GM23338 (cell line): ENCODE data around the gene SMYD1. TPM values are rescaled to one million over a fixed set of nuclear protein-coding genes. Genes with fewer than 3 reads are reported as not detected.
A peak's percentile ranks its signal among the peaks of the same experiment; 100 is the strongest.

Source experiments
- ATAC-seq: fragments of 200-7000 bp; cut with Tn5 transposase; 3 replicates; pipeline ENCODE4 v1.9.1; 2020
- DNase-seq: peaks from one replicate; pipeline ENCODE4 v3.0.0-alpha.2; 2015; ENCODE audit warnings: low spot score
- H2AFZ ChIP-seq: fragments of 200-600 bp; sonication (generic); 2 replicates; pipeline ENCODE4 v1.8.0; 2016; ENCODE audit warnings: antibody characterized with exemption, mild to moderate bottlenecking, moderate library complexity
- H3F3A ChIP-seq: fragments of 200-600 bp; sonication (generic); replicated peaks from 2 replicates; pipeline ENCODE4 v1.8.0; 2017; ENCODE audit warnings: antibody characterized with exemption, mixed run types, low read depth
- H3K27ac ChIP-seq: fragments of 200-600 bp; sonication (generic); 2 replicates; pipeline ENCODE4 v1.6.1; 2016; ENCODE audit warnings: low read depth
- H3K27me3 ChIP-seq: fragments of 200-600 bp; sonication (generic); 2 replicates; pipeline ENCODE4 v1.8.0; 2016; ENCODE audit warnings: mild to moderate bottlenecking, mixed run types, moderate library complexity; ENCODE audit not compliant: insufficient read depth
- H3K36me3 ChIP-seq: fragments of 200-600 bp; sonication (generic); 2 replicates; pipeline ENCODE4 v1.8.0; 2016; ENCODE audit warnings: mild to moderate bottlenecking; ENCODE audit not compliant: insufficient read depth
- H3K4me1 ChIP-seq: fragments of 200-600 bp; sonication (generic); 2 replicates; pipeline ENCODE4 v1.8.0; 2016; ENCODE audit warnings: mild to moderate bottlenecking, moderate library complexity; ENCODE audit not compliant: insufficient read depth
- H3K4me2 ChIP-seq: fragments of 200-600 bp; sonication (generic); 2 replicates; pipeline ENCODE4 v1.7.1; 2017; ENCODE audit warnings: mixed run types
- H3K4me3 ChIP-seq: fragments of 200-600 bp; sonication (generic); 2 replicates; pipeline ENCODE4 v1.6.1; 2016; ENCODE audit warnings: mixed run types
- H3K79me2 ChIP-seq: fragments of 200-600 bp; sonication (generic); replicated peaks from 2 replicates; pipeline ENCODE4 v1.8.0; 2017; ENCODE audit warnings: mild to moderate bottlenecking; ENCODE audit not compliant: insufficient read depth
- H3K9me2 ChIP-seq: fragments of 200-600 bp; sonication (generic); 2 replicates; pipeline ENCODE4 v1.8.0; 2017; ENCODE audit not compliant: insufficient read depth
- H4K20me1 ChIP-seq: fragments of 200-600 bp; sonication (generic); replicated peaks from 2 replicates; pipeline ENCODE4 v1.8.0; 2017; ENCODE audit warnings: mild to moderate bottlenecking; ENCODE audit not compliant: insufficient read depth
- H3K27ac Mint-ChIP-seq: 2 replicates; pipeline ENCODE4 v1.8.0; 2020; ENCODE audit warnings: inconsistent platforms, mild to moderate bottlenecking, moderate library complexity, mixed read lengths
- H3K27me3 Mint-ChIP-seq: 3 replicates; pipeline ENCODE4 v1.8.0; 2022; ENCODE audit warnings: low read depth, mild to moderate bottlenecking, moderate library complexity, mixed read lengths, inconsistent platforms; ENCODE audit not compliant: insufficient read depth, poor library complexity
- H3K36me3 Mint-ChIP-seq: 3 replicates; pipeline ENCODE4 v1.8.0; 2021; ENCODE audit warnings: low read depth, mild to moderate bottlenecking, inconsistent platforms, moderate library complexity, mixed read lengths
- H3K4me1 Mint-ChIP-seq: 3 replicates; pipeline ENCODE4 v1.8.0; 2020; ENCODE audit warnings: mild to moderate bottlenecking, inconsistent platforms, mixed read lengths
- H3K4me3 Mint-ChIP-seq: 3 replicates; pipeline ENCODE4 v1.8.0; 2021; ENCODE audit warnings: moderate library complexity, mild to moderate bottlenecking, inconsistent platforms, mixed read lengths
- H3K9me3 Mint-ChIP-seq: 3 replicates; pipeline ENCODE4 v1.8.0; 2020; ENCODE audit warnings: moderate library complexity, mild to moderate bottlenecking, inconsistent platforms, mixed read lengths
- CREB1 ChIP-seq: fragments of 250-450 bp; sonication (Bioruptor Pico); IDR thresholded peaks from 2 replicates; pipeline ENCODE4 v1.5.0; 2020; ENCODE audit warnings: low read depth, mild to moderate bottlenecking, moderate library complexity
- ETS1 ChIP-seq: IDR thresholded peaks from 2 replicates; pipeline ENCODE4 v1.6.1; 2016; ENCODE audit warnings: antibody characterized with exemption
- EZH2 ChIP-seq: fragments of 200-600 bp; sonication (generic); IDR thresholded peaks from one replicate; pipeline ENCODE4 v1.8.0; 2017; ENCODE audit warnings: antibody characterized with exemption, mild to moderate bottlenecking, low read depth; ENCODE audit not compliant: unreplicated experiment
- EZH2phosphoT487 ChIP-seq: fragments of 200-600 bp; sonication (generic); IDR thresholded peaks from one replicate; pipeline ENCODE4 v1.8.1; 2018; ENCODE audit warnings: antibody characterized with exemption; ENCODE audit not compliant: unreplicated experiment
- JUNB ChIP-seq: IDR thresholded peaks from one replicate; pipeline ENCODE4 v1.6.1; 2016; ENCODE audit warnings: antibody characterized with exemption; ENCODE audit not compliant: unreplicated experiment
- NANOG ChIP-seq: IDR thresholded peaks from 2 replicates; pipeline ENCODE4 v1.6.1; 2016; ENCODE audit warnings: antibody characterized with exemption, borderline replicate concordance
- POLR2AphosphoS5 ChIP-seq: IDR thresholded peaks from 2 replicates; pipeline ENCODE4 v1.6.1; 2016; ENCODE audit warnings: antibody characterized with exemption, low read depth
- REST ChIP-seq: IDR thresholded peaks from one replicate; pipeline ENCODE4 v1.6.1; 2018; ENCODE audit warnings: antibody characterized with exemption; ENCODE audit not compliant: unreplicated experiment
- STAT1 ChIP-seq: IDR thresholded peaks from one replicate; pipeline ENCODE4 v1.6.1; 2016; ENCODE audit warnings: antibody characterized with exemption; ENCODE audit not compliant: unreplicated experiment
- ZNF331 ChIP-seq: fragments of 250-450 bp; sonication (Bioruptor Pico); IDR thresholded peaks from 2 replicates; pipeline ENCODE4 v1.5.0; 2020; ENCODE audit warnings: low read depth, mild to moderate bottlenecking, moderate library complexity
- ZNF462 ChIP-seq: fragments of 250-450 bp; sonication (Bioruptor Pico); IDR thresholded peaks from 2 replicates; pipeline ENCODE4 v1.5.0; 2020; ENCODE audit warnings: mild to moderate bottlenecking, moderate library complexity
- polyA plus RNA-seq: library from polyadenylated mRNA; unstranded; fragments of >200 nt; fragmentation: Nextera tagmentation; extraction: Ambion mirVana; gene quantifications from 2 replicates; pipeline ENCODE4 v1.2.1, GENCODE V29; 2016
- total RNA-seq: library from RNA; depleted of rRNA; stranded (reverse); fragments of >200 nt; shearing (Covaris generic); gene quantifications from 2 replicates; pipeline ENCODE4 v1.2.3, GENCODE V29; 2014

Gene SMYD1
- total and polyA plus RNA-seq, 2 experiments from 2014 or later, result 0.07 TPM; not detected in 1

- no peaks in the 10 kb centered on the region for H3K9me3 Mint-ChIP-seq
- H3K27ac Mint-ChIP-seq, result no peak overlapping the region
Observed at GRCh38 chr2:88061295-88061694, 6.3 kb upstream of the SMYD1 start.

GRCh38 chr2:88066543-88066942 lies 1.1 kb upstream of the SMYD1 start:
- ATAC-seq (peak; percentile 56; the same call in 2 of the 3 replicates), DNase-seq (no peak)
- Histone ChIP-seq H4K20me1 (no peaks in the 10 kb centered on the region), H3K9me2 (no peaks in the 10 kb centered on the region), H3K4me1 (peaks cover 17% of the 10 kb centered on the region), H3K36me3 (no peaks in the 10 kb centered on the region), H3K79me2 (no peaks in the 10 kb centered on the region), H3K27me3 (no peaks in the 10 kb centered on the region), H3F3A (no peaks in the 10 kb centered on the region), H2AFZ (no peak overlapping the region), H3K4me2 (no peak overlapping the region), H3K27ac (no peak overlapping the region), H3K4me3 (no peak overlapping the region)
- H3K36me3 Mint-ChIP-seq, result no peaks in the 10 kb centered on the region
- H3K27me3 Mint-ChIP-seq, result peaks cover 4% of the 10 kb centered on the region
- H3K4me1 Mint-ChIP-seq, result peaks cover 24% of the 10 kb centered on the region
- no peaks in the 10 kb centered on the region for H3K9me3 Mint-ChIP-seq
- no peak overlapping the region for H3K27ac Mint-ChIP-seq
- no peak overlapping the region for H3K4me3 Mint-ChIP-seq
- no peak for TF ChIP-seq ETS1
- TF ChIP-seq CREB1 (CRISPR knock-in tag), result no peak
- no peak for TF ChIP-seq ZNF331 (CRISPR knock-in tag)
- TF ChIP-seq ZNF462 (CRISPR knock-in tag), result no peak
- no peak for TF ChIP-seq EZH2phosphoT487
- no peak for TF ChIP-seq REST
- TF ChIP-seq EZH2, result no peak
- TF ChIP-seq NANOG, result no peak
- TF ChIP-seq JUNB, result no peak
- TF ChIP-seq POLR2AphosphoS5, result no peak

More at GRCh38 chr2:88061295-88061694, 6.3 kb upstream of the SMYD1 start:
- DNase-seq, result no peak
- Histone ChIP-seq H3K9me2 (no peaks in the 10 kb centered on the region), H2AFZ (no peak overlapping the region), H3K79me2 (no peaks in the 10 kb centered on the region), H3K27me3 (no peaks in the 10 kb centered on the region), H3K36me3 (no peaks in the 10 kb centered on the region), H4K20me1 (no peaks in the 10 kb centered on the region), H3K4me1 (no peaks in the 10 kb centered on the region; the same call in 1 of the 2 replicates), H3K27ac (no peak overlapping the region), H3F3A (no peaks in the 10 kb centered on the region), H3K4me3 (no peak overlapping the region), H3K4me2 (no peak overlapping the region)
- ATAC-seq, result no peak
- H3K36me3 Mint-ChIP-seq, result no peaks in the 10 kb centered on the region
- H3K27me3 Mint-ChIP-seq, result peaks cover 7% of the 10 kb centered on the region
- TF ChIP-seq JUNB, result no peak
- TF ChIP-seq STAT1, result no peak
- TF ChIP-seq EZH2phosphoT487, result no peak
- no peak overlapping the region for H3K4me3 Mint-ChIP-seq
- peaks cover 11% of the 10 kb centered on the region for H3K4me1 Mint-ChIP-seq
